HEK293 (cell line): ENCODE measurements around the gene PHACTR1.

Experiments used
- CTCF ChIP-seq: fragments of 450-650 bp; formaldehyde crosslinking; IDR thresholded peaks from 2 replicates; pipeline ENCODE4 v1.5.1; 2016; ENCODE audit warnings: missing biosample characterization, missing genetic modification characterization
- ELK4 ChIP-seq: IDR thresholded peaks from 2 replicates; pipeline ENCODE4 v1.6.1; 2011; ENCODE audit warnings: mild to moderate bottlenecking, low read depth, low read length, borderline replicate concordance
- ZBTB1 ChIP-seq: fragments of 450-650 bp; formaldehyde crosslinking; IDR thresholded peaks from 2 replicates; pipeline ENCODE4 v1.5.1; 2016; ENCODE audit warnings: missing biosample characterization, missing genetic modification characterization

GRCh38 chr6:13296536-13296997 lies 580.0 kb downstream of the PHACTR1 start:
- no peak for TF ChIP-seq CTCF (tag by site-specific recombination)
- no peak for TF ChIP-seq ELK4
- no peak for TF ChIP-seq ZBTB1
